IMR-90 (cell line): ENCODE measurements around the gene LACC1. TPM values are rescaled to one million over a fixed set of nuclear protein-coding genes. Genes with fewer than 3 reads are reported as not detected.

ENCODE experiments used
- ATAC-seq: fragments of 200-7000 bp; cut with Tn5 transposase; 2 replicates; pipeline ENCODE4 v1.9.1; 2020; ENCODE audit warnings: low read depth, mild to moderate bottlenecking, moderate library complexity
- Bru-seq: library from RNA; stranded (reverse); fragments of 400-500 nt; gene quantifications from one replicate; lab custom pipeline; 2021; lab: Mats Ljungman, UMichigan
- BruChase-seq, 2 experiments: library from RNA; stranded (reverse); fragments of 400-500 nt; gene quantifications; one replicate each; lab custom pipeline; 2021; lab: Mats Ljungman, UMichigan
- BruUV-seq: library from RNA; stranded (reverse); fragments of 400-500 nt; replicated peaks from 2 replicates; lab custom pipeline; 2021; lab: Mats Ljungman, UMichigan
- CTCF ChIA-PET: fragments of 300-600 bp; formaldehyde crosslinking; extraction: SDS; loops from one replicate; lab custom pipeline; 2021; ENCODE audit warnings: antibody characterized with exemption; lab: Yijun Ruan, JAX
- POLR2A ChIA-PET: fragments of 300-600 bp; sonication (Branson Sonifier 250); formaldehyde crosslinking; loops from one replicate; lab custom pipeline; 2022; ENCODE audit warnings: antibody characterized with exemption; ENCODE audit not compliant: unreplicated experiment; lab: Charles Lee
- DNase-seq: peaks from one replicate; pipeline ENCODE4 v3.0.0; 2013
- H2AFZ ChIP-seq: replicated peaks from 2 replicates; pipeline ENCODE3; 2013; ENCODE audit warnings: low read length, mild to moderate bottlenecking; ENCODE audit not compliant: poor library complexity
- H2AK5ac ChIP-seq: 2 replicates; pipeline ENCODE4 v1.6.1; 2013; ENCODE audit warnings: low read depth, low read length, inconsistent platforms
- H2AK9ac ChIP-seq: replicated peaks from 2 replicates; pipeline ENCODE3; 2013; ENCODE audit warnings: mild to moderate bottlenecking, low read depth, low read length, moderate library complexity; ENCODE audit not compliant: poor library complexity
- H2BK120ac ChIP-seq: 2 replicates; pipeline ENCODE4 v1.6.1; 2013; ENCODE audit warnings: low read depth, low read length, inconsistent platforms
- H2BK15ac ChIP-seq: 3 replicates; pipeline ENCODE4 v1.6.1; 2013; ENCODE audit warnings: low read depth, low read length, inconsistent platforms
- H2BK20ac ChIP-seq: 2 replicates; pipeline ENCODE4 v1.6.1; 2013; ENCODE audit warnings: low read depth, mild to moderate bottlenecking, inconsistent platforms, low read length, moderate library complexity
- H2BK5ac ChIP-seq: 2 replicates; pipeline ENCODE4 v1.6.1; 2013; ENCODE audit warnings: mild to moderate bottlenecking, low read depth, low read length, inconsistent platforms; ENCODE audit not compliant: poor library complexity, severe bottlenecking
- H3K14ac ChIP-seq: replicated peaks from 2 replicates; pipeline ENCODE4 v1.6.1; 2013; ENCODE audit warnings: low read depth, low read length, inconsistent platforms
- H3K18ac ChIP-seq: 2 replicates; pipeline ENCODE4 v1.6.1; 2013; ENCODE audit warnings: low read depth, low read length, control low read depth
- H3K23ac ChIP-seq: 2 replicates; pipeline ENCODE4 v1.6.1; 2013; ENCODE audit warnings: low read depth, low read length, inconsistent platforms
- H3K27ac ChIP-seq: 2 replicates; pipeline ENCODE4 v1.5.1; 2013; ENCODE audit warnings: mild to moderate bottlenecking, control low read depth, low read length; ENCODE audit not compliant: insufficient read depth
- H3K27me3 ChIP-seq: 2 replicates; pipeline ENCODE4 v1.6.1; 2013; ENCODE audit warnings: low read length; ENCODE audit not compliant: control insufficient read depth, insufficient read depth
- H3K36me3 ChIP-seq: 2 replicates; pipeline ENCODE4 v1.6.1; 2013; ENCODE audit warnings: low read length, mixed read lengths; ENCODE audit not compliant: control insufficient read depth, insufficient read depth
- H3K4ac ChIP-seq: 2 replicates; pipeline ENCODE4 v1.6.1; 2013; ENCODE audit warnings: low read depth, low read length, inconsistent platforms
- H3K4me1 ChIP-seq: 2 replicates; pipeline ENCODE4 v1.6.1; 2013; ENCODE audit warnings: low read length, mixed read lengths; ENCODE audit not compliant: control insufficient read depth, insufficient read depth
- H3K4me2 ChIP-seq: 2 replicates; pipeline ENCODE4 v1.6.1; 2013; ENCODE audit warnings: low read depth, mild to moderate bottlenecking, control low read depth, low read length, moderate library complexity
- H3K4me3 ChIP-seq: 2 replicates; pipeline ENCODE4 v1.5.1; 2013; ENCODE audit warnings: low read depth, mild to moderate bottlenecking, control low read depth, low read length, moderate library complexity; ENCODE audit not compliant: insufficient read depth
- H3K56ac ChIP-seq: 2 replicates; pipeline ENCODE4 v1.6.1; 2013; ENCODE audit warnings: low read length, inconsistent platforms; ENCODE audit not compliant: insufficient read depth; ENCODE audit errors: extremely low read depth
- H3K79me1 ChIP-seq, 2 experiments: 2 replicates each; pipeline ENCODE4 v1.6.1; 2013; ENCODE audit warnings: low read length in 2 of 2, inconsistent platforms in 1 of 2, low read depth in 1 of 2
- H3K9ac ChIP-seq: 2 replicates; pipeline ENCODE4 v1.6.1; 2013; ENCODE audit warnings: low read depth, low read length, control low read depth
- H3K9me1 ChIP-seq: 2 replicates; pipeline ENCODE4 v1.6.1; 2013; ENCODE audit warnings: low read length, inconsistent platforms; ENCODE audit not compliant: insufficient read depth
- H3K9me3 ChIP-seq: 2 replicates; pipeline ENCODE4 v1.6.1; 2013; ENCODE audit warnings: low read length; ENCODE audit not compliant: control insufficient read depth, insufficient read depth
- H4K20me1 ChIP-seq: 2 replicates; pipeline ENCODE4 v1.6.1; 2013; ENCODE audit warnings: low read length, inconsistent platforms; ENCODE audit not compliant: insufficient read depth
- H4K5ac ChIP-seq: 2 replicates; pipeline ENCODE4 v1.6.1; 2013; ENCODE audit warnings: mild to moderate bottlenecking, low read depth, low read length, control low read depth
- H4K8ac ChIP-seq, 2 experiments: 2 replicates each; pipeline ENCODE4 v1.6.1; 2013; ENCODE audit warnings: low read depth in 2 of 2, low read length in 2 of 2, control low read depth in 1 of 2, inconsistent platforms in 1 of 2
- H4K91ac ChIP-seq: 2 replicates; pipeline ENCODE4 v1.6.1; 2013; ENCODE audit warnings: low read depth, low read length, inconsistent platforms; ENCODE audit not compliant: insufficient read depth
- CEBPB ChIP-seq: IDR thresholded peaks from 2 replicates; pipeline ENCODE4 v1.6.1; 2012; ENCODE audit warnings: low read depth, low read length, improper control_type of control experiment
- CHD1 ChIP-seq: IDR thresholded peaks from 2 replicates; pipeline ENCODE4 v1.6.1; 2012; ENCODE audit warnings: low read depth, low read length, improper control_type of control experiment
- CTCF ChIP-seq: conservative IDR thresholded peaks from 2 replicates; pipeline ENCODE4 v1.5.1; 2012; ENCODE audit warnings: mild to moderate bottlenecking, low read depth, low read length, improper control_type of control experiment
- ELK1 ChIP-seq: fragments of 150-350 bp; IDR thresholded peaks from 2 replicates; pipeline ENCODE4 v1.6.1; 2016; ENCODE audit warnings: low read depth, mild to moderate bottlenecking, low read length, moderate library complexity, borderline replicate concordance
- FOS ChIP-seq: fragments of 150-350 bp; IDR thresholded peaks from 2 replicates; pipeline ENCODE4 v1.6.1; 2016; ENCODE audit warnings: low read depth, low read length
- MAFK ChIP-seq: IDR thresholded peaks from 2 replicates; pipeline ENCODE4 v1.6.1; 2012; ENCODE audit warnings: low read depth, low read length, improper control_type of control experiment
- MAZ ChIP-seq: IDR thresholded peaks from 2 replicates; pipeline ENCODE4 v1.6.1; 2012; ENCODE audit warnings: low read depth, mild to moderate bottlenecking, low read length, improper control_type of control experiment, moderate library complexity, borderline replicate concordance
- MXI1 ChIP-seq: IDR thresholded peaks from 2 replicates; pipeline ENCODE4 v1.6.1; 2012; ENCODE audit warnings: low read depth, mild to moderate bottlenecking, low read length, moderate library complexity, borderline replicate concordance
- POLR2A ChIP-seq: IDR thresholded peaks from 2 replicates; pipeline ENCODE4 v1.6.1; 2012; ENCODE audit warnings: mild to moderate bottlenecking, low read depth, low read length
- RCOR1 ChIP-seq: IDR thresholded peaks from 2 replicates; pipeline ENCODE4 v1.6.1; 2012; ENCODE audit warnings: mild to moderate bottlenecking, low read length, improper control_type of control experiment; ENCODE audit not compliant: insufficient replicate concordance
- SMC3 ChIP-seq: fragments of 150-350 bp; IDR thresholded peaks from 2 replicates; pipeline ENCODE4 v1.6.1; 2016; ENCODE audit warnings: low read depth, mild to moderate bottlenecking, antibody characterized with exemption, low read length, moderate library complexity
- USF2 ChIP-seq: fragments of 150-350 bp; IDR thresholded peaks from 2 replicates; pipeline ENCODE4 v1.6.1; 2017; ENCODE audit warnings: mild to moderate bottlenecking, antibody characterized with exemption, low read length, low read depth
- WGBS, 2 experiments: methylation state at CpG; one replicate each; pipeline versions ENCODE4 v1.1.5 to v1.1.7; 2013; ENCODE audit warnings: missing lambda C conversion rate in 2 of 2; ENCODE audit not compliant: insufficient read length in 1 of 2; ENCODE audit errors: extremely low coverage in 2 of 2; 5-methylcytosine and 5-hydroxymethylcytosine counted together
- dilution Hi-C: fragments of 300-500 bp; cut with HindIII; formaldehyde crosslinking; loops from one replicate; pipeline ENCODE4 v1.14.3; 2018; ENCODE audit warnings: low sequenced_read_pairs; ENCODE audit not compliant: unreplicated experiment
- in situ Hi-C: fragments of 300-500 bp; cut with MboI; formaldehyde crosslinking; loops from 3 replicates; pipeline ENCODE4 v1.14.3; 2019; ENCODE audit warnings: low sequenced_read_pairs, inconsistent platforms, mixed read lengths
- intact Hi-C: fragments of 100-400 bp; cut with micrococcal nuclease; formaldehyde crosslinking; loops from 2 replicates; pipeline ENCODE4 v1.10.0; 2022
- long read RNA-seq: library from polyadenylated mRNA; unstranded; transcript quantifications from one replicate; pipeline ENCODE4 v2.0.0, GENCODE V29; 2021; ENCODE audit not compliant: unreplicated experiment
- polyA plus RNA-seq, 3 experiments: library from polyadenylated mRNA; depleted of rRNA; stranded (reverse); fragments of >200 nt; gene quantifications; 2 replicates each; pipeline ENCODE4 v1.2.3, GENCODE V29; 2012; ENCODE audit warnings: low replicate concordance in 1 of 3
- total RNA-seq: library from RNA; depleted of rRNA; stranded (reverse); fragments of >200 nt; gene quantifications from 2 replicates; pipeline ENCODE4 v1.2.3, GENCODE V29; 2012; rRNA removed

Gene LACC1
- total RNA-seq (4.4 and 4.7 TPM in 2 replicates), polyA plus RNA-seq (2012; rRNA removed) (1.5 and 3.2 TPM in 2 replicates), Bru-seq, nascent RNA (percentile 58 among the genes with signal in this experiment), BruChase-seq, experiment 1, labeled RNA remaining after a 6-hour chase (percentile 80 among the genes with signal in this experiment), BruChase-seq, experiment 2, labeled RNA remaining after a 2-hour chase (percentile 79 among the genes with signal in this experiment)
- 0.76 and 0.83 TPM in 2 replicates for polyA plus RNA-seq (2012; cell fraction: cytosol; rRNA removed)
- 1.1 and 3.7 TPM in 2 replicates for polyA plus RNA-seq (2012; cell fraction: nucleus; rRNA removed; ENCODE audit: low replicate concordance)
- long read RNA-seq, full-length matches to known transcripts, result 13 of 28 reads
- long read RNA-seq, partial matches to known transcripts, result 0 of 28 reads
- long read RNA-seq, other reads (novel, unspliced or antisense), result 15 of 28 reads

- DNase-seq (no peak), ATAC-seq (peak; percentile 22)
- Histone ChIP-seq H4K8ac (peak within 1 kb of the TSS; percentile 11 to 94), H4K20me1 (no peaks in the 10 kb centered on the region), H4K5ac (peak within 1 kb of the TSS; percentile 94), H3K4ac (peak within 1 kb of the TSS; percentile 98), H3K18ac (peak within 1 kb of the TSS; percentile 82), H3K9me3 (no peaks in the 10 kb centered on the region), H3K4me3 (peak within 1 kb of the TSS; percentile 81), H3K79me1 (peaks cover 0 to 16% of the 10 kb centered on the region in 2 experiments; a peak in 3 of 4 replicates), H2AK5ac (peak within 1 kb of the TSS; percentile 83), H2AFZ (peak within 1 kb of the TSS; percentile 98), H4K91ac (peak within 1 kb of the TSS; percentile 94), H3K14ac (peak within 1 kb of the TSS; percentile 95), H3K27ac (peak within 1 kb of the TSS; percentile 86), H2BK120ac (peak within 1 kb of the TSS; percentile 91), H3K4me1 (peaks cover 12% of the 10 kb centered on the region), H2BK15ac (0 out of 3 replicates have a peak within 1 kb of the TSS, but pooled peaks have one; percentile 74), H2BK5ac (peak within 1 kb of the TSS; percentile 91), H3K4me2 (peak within 1 kb of the TSS; percentile 99), H2AK9ac (peak within 1 kb of the TSS; percentile 89), H3K27me3 (no peaks in the 10 kb centered on the region), H3K36me3 (no peaks in the 10 kb centered on the region), H3K9me1 (peaks cover 6% of the 10 kb centered on the region), H2BK20ac (peak within 1 kb of the TSS; percentile 69), H3K9ac (peak within 1 kb of the TSS; percentile 84), H3K23ac (peak within 1 kb of the TSS; percentile 96), H3K56ac (peak within 1 kb of the TSS; percentile 53; the same call in 1 of the 2 replicates)
- POLR2A ChIA-PET, result interaction anchor here (0.6 kb wide), 2 partner anchors 573 to 1310 kb away, joined by 4 read pairs; no protein-coding TSS in a partner anchor
- CTCF ChIA-PET, result interaction anchor here (1.1 kb wide), 1 partner anchor 89 kb away, joined by 3 read pairs; no protein-coding TSS in a partner anchor
- in situ Hi-C loops (loop anchor here (10.0 kb wide), 1 partner anchor 795 kb away; no protein-coding TSS in a partner anchor), dilution Hi-C loops (no loop called here), intact Hi-C loops (loop anchor here (5.0 to 10.0 kb wide), 6 partner anchors 92 to 1215 kb away; partner anchors contain the start of gene ENOX1)
- WGBS, 2 experiments, result 2% methylated on average over 29 of the region's 48 CpGs; no CpG with 5 or more reads in 1 of the 2 experiments
- BruUV-seq, result no TSS peak
- no peak for TF ChIP-seq USF2
- no peak for TF ChIP-seq ELK1
- no peak for TF ChIP-seq MAFK
- TF ChIP-seq POLR2A, result no peak
- TF ChIP-seq CTCF, result no peak
- no peak for TF ChIP-seq CHD1
- no peak for TF ChIP-seq SMC3
- TF ChIP-seq CEBPB, result no peak
- no peak for TF ChIP-seq MXI1
- TF ChIP-seq FOS, result no peak
- no peak for TF ChIP-seq MAZ
- no peak for TF ChIP-seq RCOR1
These were observed at the start of gene LACC1 for GRCh38 chr13:43879755-43880181. TSS of gene LACC1 (plus strand) at chr13:43879904. CDS start at chr13:43880986, 1,082 bp downstream.
